Heart left ventricle (tissue), 13 donors: ENCODE measurements around the gene HPSE2.

ENCODE experiments used
- CTCF ChIP-seq, 12 donors: fragments of 200-600 bp; sonication (generic) in 4 of 12; IDR thresholded peaks; one replicate each; pipeline versions ENCODE4 v1.5.0 to v1.8.0; 2018 to 2022; ENCODE audit warnings: antibody characterized with exemption in 12 of 12, mild to moderate bottlenecking in 5 of 12
- POLR2A ChIP-seq, 2 donors: fragments of 450-650 bp; IDR thresholded peaks; one replicate each; pipeline ENCODE4 v1.6.1; 2017; ENCODE audit warnings: antibody characterized with exemption in 2 of 2, mild to moderate bottlenecking in 2 of 2, moderate library complexity in 2 of 2
- donor health status: ischemic (EF 13 %, LVEDD 7.1; RV severe dilation, severe dysfunction).
- donor health status: DM: no; HTN: yes; CAD: no.
- donor health status: DM: no; HTN: no; CAD: no.
- donor health status: ischemic (EF 25% LVEDD 6.9; RV normal size, moderate dysfunction).
- donor health status: ischemic (EF 25% LVEDD 5.7; RV mildly dilated, moderate dysfunction).
- donor health status: ischemic (EF 35%, LVEDD 5.7; RV mildly dilated, moderate dysfunction).
- donor health status: nonischemic (EF 11% LVEDD 7.7; RV severe dilation, severe dysfunction).
- donor health status: DM: yes; HTN: yes; CAD: no.
- donor health status: PGD.
- donor health status: ischemic (EF 29% LVEDD 5.4; RV normal size, mild dysfunction).
- donor health status: nonischemic (EF 23%, LVEDD 6.1; RV moderate dilation, normal function).

- TF ChIP-seq CTCF (IDR thresholded peaks at IDR 0.05) (no peak), POLR2A (IDR thresholded peaks at IDR 0.05) (no peak)
Measured at GRCh38 chr10:98563811-98564210, 671.8 kb downstream of the HPSE2 start.
